GM23248 (cell line): ENCODE measurements around the gene STK25.

Experiments used
- EZH2 ChIP-seq: fragments of 200-600 bp; sonication (generic); IDR thresholded peaks from 2 replicates; pipeline ENCODE4 v1.6.1; 2018; ENCODE audit warnings: antibody characterized with exemption, mild to moderate bottlenecking; ENCODE audit not compliant: insufficient read depth, poor library complexity, severe bottlenecking
- EZH2phosphoT487 ChIP-seq: fragments of 200-600 bp; sonication (generic); IDR thresholded peaks from 2 replicates; pipeline ENCODE4 v1.6.1; 2018; ENCODE audit warnings: antibody characterized with exemption, moderate library complexity, mild to moderate bottlenecking, low read depth; ENCODE audit not compliant: insufficient read depth

- TF ChIP-seq EZH2 (no peak), EZH2phosphoT487 (no peak)
Observed at GRCh38 chr2:241460631-241461030, 47.8 kb downstream of the STK25 start.
